Left colon (tissue), 2 donors: ENCODE data around the gene AKR7A3. TPM values are rescaled to one million over a fixed set of nuclear protein-coding genes. Genes with fewer than 3 reads are reported as not detected.
"Not testable (repeated sequence)": the region's sequence is repeated elsewhere in the genome, so short reads cannot be mapped to it uniquely, and the experiment has no call there.

ENCODE experiments used
- ATAC-seq: fragments of 200-7000 bp; cut with Tn5 transposase; one replicate; pipeline ENCODE4 v1.9.1; 2020; ENCODE audit warnings: mild to moderate bottlenecking, moderate library complexity
- DNase-seq, 2 donors: peaks; one replicate each; pipeline ENCODE4 v3.0.0-alpha.2; 2020
- intact Hi-C, 2 donors: fragments of 100-400 bp; cut with DNase I in 1 of 2; cut with micrococcal nuclease in 1 of 2; formaldehyde crosslinking; loops; one replicate each; pipeline versions ENCODE4 v1.11.2 to v1.14.0; 2022; cut with DNase I, micrococcal nuclease
- total RNA-seq, 2 donors: library from RNA; stranded (reverse); fragmentation: NEBNext Ultra II Directional; extraction: Animal tissue kit (Norgen Biotek cat#: 25700); gene quantifications; one replicate each; pipeline ENCODE4 v1.2.1, GENCODE V29; 2021
- donor health status: DM: no; HTN: no; CAD: no.
- donor health status: DM: yes; HTN: yes; CAD: no.

The AKR7A3 gene
- total RNA-seq, 2 donors from 2014 or later: 92.5 to 94.3 TPM

- DNase-seq (peak; percentile 82 to 90), ATAC-seq (peak; percentile 66)
- intact Hi-C loops: no loop called here
These were observed 19.4 kb upstream of the AKR7A3 start for GRCh38 chr1:19307794-19308508.

- ATAC-seq: no peak
- DNase-seq: no peak
- intact Hi-C loops: no loop called here
These were observed 18.4 kb upstream of the AKR7A3 start for GRCh38 chr1:19306941-19307340.

- no peak for DNase-seq
- no peak for ATAC-seq
- intact Hi-C loops: no loop called here
These were observed 17.3 kb upstream of the AKR7A3 start for GRCh38 chr1:19305880-19306279.

GRCh38 chr1:19304081-19304480, 15.5 kb upstream of the AKR7A3 start:
- ATAC-seq, intact Hi-C loops, DNase-seq: not testable (repeated sequence)

GRCh38 chr1:19300211-19300610, 11.6 kb upstream of the AKR7A3 start:
- ATAC-seq: no peak
- intact Hi-C loops: no loop called here
- DNase-seq: no peak

GRCh38 chr1:19294638-19295037, 6.1 kb upstream of the AKR7A3 start:
- ATAC-seq (no peak), DNase-seq (no peak)
- intact Hi-C loops: no loop called here

GRCh38 chr1:19289244-19289643, 674 bp upstream of the AKR7A3 start:
- intact Hi-C loops: no loop called here
- no peak for DNase-seq
- ATAC-seq: peak; percentile 27

- peak; percentile 79 to 83 for DNase-seq
- ATAC-seq: peak; percentile 76
- intact Hi-C loops: no loop called here
These were observed 959 bp downstream of the AKR7A3 start for GRCh38 chr1:19287436-19288185.

- intact Hi-C loops: not testable (repeated sequence)
- ATAC-seq (peak; percentile 57), DNase-seq (peak; percentile 65 to 68)
These were observed 2.8 kb downstream of the AKR7A3 start for GRCh38 chr1:19285807-19286206.

- intact Hi-C loops: not testable (repeated sequence)
- DNase-seq (peak in 1 of 2 donors; percentile 33), ATAC-seq (peak; percentile 5)
These were observed 3.2 kb downstream of the AKR7A3 start for GRCh38 chr1:19285366-19285765.

- ATAC-seq (no peak), DNase-seq (no peak)
- intact Hi-C loops: no loop called here
These were observed 3.7 kb downstream of the AKR7A3 start for GRCh38 chr1:19284881-19285280.

GRCh38 chr1:19283891-19284290, 4.7 kb downstream of the AKR7A3 start:
- intact Hi-C loops: no loop called here
- ATAC-seq: no peak
- DNase-seq: no peak

GRCh38 chr1:19274636-19275035, 13.9 kb downstream of the AKR7A3 start:
- peak in 1 of 2 donors; percentile 30 for DNase-seq
- intact Hi-C loops: no loop called here
- ATAC-seq: peak; percentile 21

- DNase-seq (peak; percentile 50 to 60), ATAC-seq (peak; percentile 70)
- intact Hi-C loops: not testable (repeated sequence)
These were observed 14.6 kb downstream of the AKR7A3 start for GRCh38 chr1:19273844-19274531.

- intact Hi-C loops: no loop called here
- peak; percentile 42 to 59 for DNase-seq
- ATAC-seq: peak; percentile 69
These were observed 15.3 kb downstream of the AKR7A3 start for GRCh38 chr1:19273106-19273843.

GRCh38 chr1:19272064-19272463, 16.5 kb downstream of the AKR7A3 start:
- DNase-seq: no peak
- ATAC-seq: no peak
- intact Hi-C loops: no loop called here

- intact Hi-C loops: not testable (repeated sequence)
- ATAC-seq (peak; percentile 75), DNase-seq (peak; percentile 71 to 78)
These were observed 18.2 kb downstream of the AKR7A3 start for GRCh38 chr1:19270343-19270730.

- ATAC-seq: peak; percentile 16
- intact Hi-C loops, DNase-seq: not testable (repeated sequence)
These were observed 18.9 kb downstream of the AKR7A3 start for GRCh38 chr1:19269427-19270342.
